Measurements from ENCODE around the gene ZNF66. TPM values are rescaled to one million over a fixed set of nuclear protein-coding genes. Genes with fewer than 3 reads are reported as not detected.

ZNF66 gene
- total and polyA plus RNA-seq, 4 donors: 1.2 to 13.2 (median 4.6) TPM

Other genes with a start within 250 kb of the ZNF66 start
- gene ZNF737, start 210.5 kb upstream of the ZNF66 start, total RNA-seq: 10 to 100 TPM in 1 of 2 donors, 1 to 10 TPM in 1; 9.3 to 57.0 TPM
- gene ZNF737, start 210.5 kb upstream of the ZNF66 start, polyA plus RNA-seq: 1 to 10 TPM; 2.6 to 3.3 TPM
- 10 to 100 TPM in 1 of 2 donors, 1 to 10 TPM in 1; 9.9 to 22.0 TPM for gene ZNF626, start 114.7 kb upstream of the ZNF66 start, total RNA-seq
- gene ZNF626, start 114.7 kb upstream of the ZNF66 start, polyA plus RNA-seq: 1 to 10 TPM; 2.5 to 3.7 TPM
- 10 to 100 TPM in 1 of 2 donors, 1 to 10 TPM in 1; 6.0 to 23.0 TPM for gene ZNF85, start 146.9 kb downstream of the ZNF66 start, total RNA-seq
- 1 to 10 TPM; 2.6 to 4.7 TPM for gene ZNF85, start 146.9 kb downstream of the ZNF66 start, polyA plus RNA-seq
- 10 to 100 TPM; 14.5 to 17.2 TPM for gene ZNF430, start 244.4 kb downstream of the ZNF66 start, total RNA-seq
- gene ZNF430, start 244.4 kb downstream of the ZNF66 start, polyA plus RNA-seq: 1 to 10 TPM; 2.8 to 3.2 TPM

Data from lung (tissue), 4 donors.